IMR-90 (cell line): ENCODE measurements around the gene TBC1D12. TPM values are rescaled to one million over a fixed set of nuclear protein-coding genes. Genes with fewer than 3 reads are reported as not detected.

Experiments
- ATAC-seq: fragments of 200-7000 bp; cut with Tn5 transposase; 2 replicates; pipeline ENCODE4 v1.9.1; 2020; ENCODE audit warnings: low read depth, mild to moderate bottlenecking, moderate library complexity
- BruUV-seq: library from RNA; stranded (reverse); fragments of 400-500 nt; replicated peaks from 2 replicates; lab custom pipeline; 2021; lab: Mats Ljungman, UMichigan
- CTCF ChIA-PET: fragments of 300-600 bp; formaldehyde crosslinking; extraction: SDS; loops from one replicate; lab custom pipeline; 2021; ENCODE audit warnings: antibody characterized with exemption; lab: Yijun Ruan, JAX
- POLR2A ChIA-PET: fragments of 300-600 bp; sonication (Branson Sonifier 250); formaldehyde crosslinking; loops from one replicate; lab custom pipeline; 2022; ENCODE audit warnings: antibody characterized with exemption; ENCODE audit not compliant: unreplicated experiment; lab: Charles Lee
- DNase-seq: peaks from one replicate; pipeline ENCODE4 v3.0.0; 2013
- H2AFZ ChIP-seq: replicated peaks from 2 replicates; pipeline ENCODE3; 2013; ENCODE audit warnings: low read length, mild to moderate bottlenecking; ENCODE audit not compliant: poor library complexity
- H2AK5ac ChIP-seq: 2 replicates; pipeline ENCODE4 v1.6.1; 2013; ENCODE audit warnings: low read depth, low read length, inconsistent platforms
- H2AK9ac ChIP-seq: replicated peaks from 2 replicates; pipeline ENCODE3; 2013; ENCODE audit warnings: mild to moderate bottlenecking, low read depth, low read length, moderate library complexity; ENCODE audit not compliant: poor library complexity
- H2BK120ac ChIP-seq: 2 replicates; pipeline ENCODE4 v1.6.1; 2013; ENCODE audit warnings: low read depth, low read length, inconsistent platforms
- H2BK15ac ChIP-seq: 3 replicates; pipeline ENCODE4 v1.6.1; 2013; ENCODE audit warnings: low read depth, low read length, inconsistent platforms
- H2BK20ac ChIP-seq: 2 replicates; pipeline ENCODE4 v1.6.1; 2013; ENCODE audit warnings: low read depth, mild to moderate bottlenecking, inconsistent platforms, low read length, moderate library complexity
- H2BK5ac ChIP-seq: 2 replicates; pipeline ENCODE4 v1.6.1; 2013; ENCODE audit warnings: mild to moderate bottlenecking, low read depth, low read length, inconsistent platforms; ENCODE audit not compliant: poor library complexity, severe bottlenecking
- H3K14ac ChIP-seq: replicated peaks from 2 replicates; pipeline ENCODE4 v1.6.1; 2013; ENCODE audit warnings: low read depth, low read length, inconsistent platforms
- H3K18ac ChIP-seq: 2 replicates; pipeline ENCODE4 v1.6.1; 2013; ENCODE audit warnings: low read depth, low read length, control low read depth
- H3K23ac ChIP-seq: 2 replicates; pipeline ENCODE4 v1.6.1; 2013; ENCODE audit warnings: low read depth, low read length, inconsistent platforms
- H3K27ac ChIP-seq: 2 replicates; pipeline ENCODE4 v1.5.1; 2013; ENCODE audit warnings: mild to moderate bottlenecking, control low read depth, low read length; ENCODE audit not compliant: insufficient read depth
- H3K27me3 ChIP-seq: 2 replicates; pipeline ENCODE4 v1.6.1; 2013; ENCODE audit warnings: low read length; ENCODE audit not compliant: control insufficient read depth, insufficient read depth
- H3K36me3 ChIP-seq: 2 replicates; pipeline ENCODE4 v1.6.1; 2013; ENCODE audit warnings: low read length, mixed read lengths; ENCODE audit not compliant: control insufficient read depth, insufficient read depth
- H3K4ac ChIP-seq: 2 replicates; pipeline ENCODE4 v1.6.1; 2013; ENCODE audit warnings: low read depth, low read length, inconsistent platforms
- H3K4me1 ChIP-seq: 2 replicates; pipeline ENCODE4 v1.6.1; 2013; ENCODE audit warnings: low read length, mixed read lengths; ENCODE audit not compliant: control insufficient read depth, insufficient read depth
- H3K4me2 ChIP-seq: 2 replicates; pipeline ENCODE4 v1.6.1; 2013; ENCODE audit warnings: low read depth, mild to moderate bottlenecking, control low read depth, low read length, moderate library complexity
- H3K4me3 ChIP-seq: 2 replicates; pipeline ENCODE4 v1.5.1; 2013; ENCODE audit warnings: low read depth, mild to moderate bottlenecking, control low read depth, low read length, moderate library complexity; ENCODE audit not compliant: insufficient read depth
- H3K56ac ChIP-seq: 2 replicates; pipeline ENCODE4 v1.6.1; 2013; ENCODE audit warnings: low read length, inconsistent platforms; ENCODE audit not compliant: insufficient read depth; ENCODE audit errors: extremely low read depth
- H3K79me1 ChIP-seq, 2 experiments: 2 replicates each; pipeline ENCODE4 v1.6.1; 2013; ENCODE audit warnings: low read length in 2 of 2, inconsistent platforms in 1 of 2, low read depth in 1 of 2
- H3K9ac ChIP-seq: 2 replicates; pipeline ENCODE4 v1.6.1; 2013; ENCODE audit warnings: low read depth, low read length, control low read depth
- H3K9me1 ChIP-seq: 2 replicates; pipeline ENCODE4 v1.6.1; 2013; ENCODE audit warnings: low read length, inconsistent platforms; ENCODE audit not compliant: insufficient read depth
- H3K9me3 ChIP-seq: 2 replicates; pipeline ENCODE4 v1.6.1; 2013; ENCODE audit warnings: low read length; ENCODE audit not compliant: control insufficient read depth, insufficient read depth
- H4K20me1 ChIP-seq: 2 replicates; pipeline ENCODE4 v1.6.1; 2013; ENCODE audit warnings: low read length, inconsistent platforms; ENCODE audit not compliant: insufficient read depth
- H4K5ac ChIP-seq: 2 replicates; pipeline ENCODE4 v1.6.1; 2013; ENCODE audit warnings: mild to moderate bottlenecking, low read depth, low read length, control low read depth
- H4K8ac ChIP-seq, 2 experiments: 2 replicates each; pipeline ENCODE4 v1.6.1; 2013; ENCODE audit warnings: low read depth in 2 of 2, low read length in 2 of 2, control low read depth in 1 of 2, inconsistent platforms in 1 of 2
- H4K91ac ChIP-seq: 2 replicates; pipeline ENCODE4 v1.6.1; 2013; ENCODE audit warnings: low read depth, low read length, inconsistent platforms; ENCODE audit not compliant: insufficient read depth
- BHLHE40 ChIP-seq: fragments of 150-350 bp; IDR thresholded peaks from 2 replicates; pipeline ENCODE4 v1.6.1; 2016; ENCODE audit warnings: mild to moderate bottlenecking, low read depth, low read length
- CEBPB ChIP-seq: IDR thresholded peaks from 2 replicates; pipeline ENCODE4 v1.6.1; 2012; ENCODE audit warnings: low read depth, low read length, improper control_type of control experiment
- CHD1 ChIP-seq: IDR thresholded peaks from 2 replicates; pipeline ENCODE4 v1.6.1; 2012; ENCODE audit warnings: low read depth, low read length, improper control_type of control experiment
- FOS ChIP-seq: fragments of 150-350 bp; IDR thresholded peaks from 2 replicates; pipeline ENCODE4 v1.6.1; 2016; ENCODE audit warnings: low read depth, low read length
- MAFK ChIP-seq: IDR thresholded peaks from 2 replicates; pipeline ENCODE4 v1.6.1; 2012; ENCODE audit warnings: low read depth, low read length, improper control_type of control experiment
- MAZ ChIP-seq: IDR thresholded peaks from 2 replicates; pipeline ENCODE4 v1.6.1; 2012; ENCODE audit warnings: low read depth, mild to moderate bottlenecking, low read length, improper control_type of control experiment, moderate library complexity, borderline replicate concordance
- MXI1 ChIP-seq: IDR thresholded peaks from 2 replicates; pipeline ENCODE4 v1.6.1; 2012; ENCODE audit warnings: low read depth, mild to moderate bottlenecking, low read length, moderate library complexity, borderline replicate concordance
- RAD21 ChIP-seq: IDR thresholded peaks from 2 replicates; pipeline ENCODE4 v1.6.1; 2012; ENCODE audit warnings: low read length, improper control_type of control experiment
- SMC3 ChIP-seq: fragments of 150-350 bp; IDR thresholded peaks from 2 replicates; pipeline ENCODE4 v1.6.1; 2016; ENCODE audit warnings: low read depth, mild to moderate bottlenecking, antibody characterized with exemption, low read length, moderate library complexity
- WGBS, 2 experiments: methylation state at CpG; one replicate each; pipeline versions ENCODE4 v1.1.5 to v1.1.7; 2013; ENCODE audit warnings: missing lambda C conversion rate in 2 of 2; ENCODE audit not compliant: insufficient read length in 1 of 2; ENCODE audit errors: extremely low coverage in 2 of 2; 5-methylcytosine and 5-hydroxymethylcytosine counted together
- dilution Hi-C: fragments of 300-500 bp; cut with HindIII; formaldehyde crosslinking; loops from one replicate; pipeline ENCODE4 v1.14.3; 2018; ENCODE audit warnings: low sequenced_read_pairs; ENCODE audit not compliant: unreplicated experiment
- in situ Hi-C: fragments of 300-500 bp; cut with MboI; formaldehyde crosslinking; loops from 3 replicates; pipeline ENCODE4 v1.14.3; 2019; ENCODE audit warnings: low sequenced_read_pairs, inconsistent platforms, mixed read lengths
- intact Hi-C: fragments of 100-400 bp; cut with micrococcal nuclease; formaldehyde crosslinking; loops from 2 replicates; pipeline ENCODE4 v1.10.0; 2022
- polyA plus RNA-seq, 3 experiments: library from polyadenylated mRNA; depleted of rRNA; stranded (reverse); fragments of >200 nt; gene quantifications; 2 replicates each; pipeline ENCODE4 v1.2.3, GENCODE V29; 2012; ENCODE audit warnings: low replicate concordance in 1 of 3
- total RNA-seq: library from RNA; depleted of rRNA; stranded (reverse); fragments of >200 nt; gene quantifications from 2 replicates; pipeline ENCODE4 v1.2.3, GENCODE V29; 2012

TBC1D12 gene
- total and polyA plus RNA-seq, 2 of the 4 experiments (the other 2 are of a cell fraction), result 1.9 to 5.4 TPM

DNA sequence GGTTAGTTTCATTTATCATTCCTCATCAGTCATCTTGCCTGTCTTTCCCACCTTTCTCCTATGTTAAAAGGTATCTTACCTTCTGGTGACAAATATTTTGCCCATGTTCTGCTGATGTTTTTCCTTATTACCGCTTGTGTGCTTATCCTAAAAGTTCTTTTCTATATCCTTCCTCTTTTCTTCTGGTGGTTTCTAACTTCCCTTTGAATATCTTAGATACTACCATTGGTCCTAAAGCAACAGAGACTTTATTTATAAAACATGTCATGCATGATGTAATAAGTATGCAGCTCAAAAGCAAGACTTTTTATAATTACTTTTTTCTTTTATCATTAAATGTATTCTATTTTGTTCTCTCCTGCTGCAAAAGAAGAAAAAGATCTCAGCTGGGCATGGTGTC lies 24.8 kb downstream of the TBC1D12 start:
- no TSS peak for BruUV-seq
- H2BK20ac ChIP-seq, result no peak overlapping the region
- no peak overlapping the region for H3K4me2 ChIP-seq
- no peak overlapping the region for H4K91ac ChIP-seq
- H3K79me1 ChIP-seq, result peaks cover 19 to 44% of the 10 kb centered on the region in 2 experiments
- H3K14ac ChIP-seq, result no peak overlapping the region
- H4K5ac ChIP-seq, result no peak overlapping the region
- no peak overlapping the region for H3K9ac ChIP-seq
- no peak overlapping the region for H3K56ac ChIP-seq
- no peak overlapping the region for H3K18ac ChIP-seq
- dilution Hi-C loops, result no loop called here
- H4K8ac ChIP-seq, result no peak overlapping the region
- no peak for ATAC-seq
- H3K4ac ChIP-seq, result no peak overlapping the region
- no peak overlapping the region for H2AK5ac ChIP-seq
- no peak overlapping the region for H2AK9ac ChIP-seq
- intact Hi-C loops, result no loop called here
- H3K4me1 ChIP-seq, result peaks cover 9% of the 10 kb centered on the region
- ChIA-PET CTCF (interaction anchor here (0.6 to 0.9 kb wide), 2 partner anchors 11 to 17 kb away, joined by 3 read pairs; no protein-coding TSS in a partner anchor), POLR2A (no interaction called here)
- TF ChIP-seq SMC3 (no peak), MXI1 (no peak), CHD1 (no peak), BHLHE40 (no peak), MAFK (no peak), MAZ (no peak), FOS (no peak), RAD21 (no peak), CEBPB (no peak)
- H3K9me3 ChIP-seq, result no peaks in the 10 kb centered on the region
- H2BK5ac ChIP-seq, result no peak overlapping the region
- peaks cover 6% of the 10 kb centered on the region for H3K9me1 ChIP-seq
- H3K27me3 ChIP-seq, result no peaks in the 10 kb centered on the region
- H2BK15ac ChIP-seq, result no peak overlapping the region
- no peak overlapping the region for H3K4me3 ChIP-seq
- DNase-seq, result no peak
- no peaks in the 10 kb centered on the region for H3K36me3 ChIP-seq
- H4K20me1 ChIP-seq, result peaks cover 18% of the 10 kb centered on the region; the same call in 1 of the 2 replicates
- H3K23ac ChIP-seq, result no peak overlapping the region
- in situ Hi-C loops, result loop anchor here (25.0 kb wide), 2 partner anchors 365 to 515 kb away; no protein-coding TSS in a partner anchor
- no peak overlapping the region for H2AFZ ChIP-seq
- no CpG with 5 or more reads among the region's 1 CpG for whole genome bisulfite sequencing, 2 experiments
- H3K27ac ChIP-seq, result no peak overlapping the region
- H2BK120ac ChIP-seq, result no peak overlapping the region
